Measurements from ENCODE around the gene ZFHX3.

Gene ZFHX3

DNA sequence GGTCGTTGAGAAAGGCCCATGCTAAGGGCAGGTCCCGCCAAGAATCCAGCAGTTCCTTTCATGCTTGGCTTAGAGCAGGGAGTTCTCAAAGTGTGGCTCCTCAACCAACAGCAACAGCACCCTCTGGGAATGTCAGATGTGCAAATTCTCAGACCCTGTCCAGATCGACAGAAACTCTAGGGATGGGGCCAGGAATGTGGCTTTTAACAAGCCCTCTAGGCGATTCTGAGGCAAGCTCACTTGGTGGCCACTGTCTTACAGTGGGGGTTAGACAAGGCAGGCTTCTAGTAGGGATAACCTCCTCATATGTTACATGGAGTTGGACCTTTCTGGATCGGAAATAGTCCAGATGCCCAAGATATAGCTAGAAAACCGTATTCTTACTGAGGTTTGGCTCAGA is 144.8 kb downstream of the ZFHX3 start:
- H3K4me3 Mint-ChIP-seq = no peak overlapping the region
- H3K36me3 Mint-ChIP-seq (ENCODE audit: low read depth) = peaks cover 20% of the 10 kb centered on the region
- no peaks in the 10 kb centered on the region for H3K27me3 Mint-ChIP-seq (ENCODE audit: low read depth)
- peaks cover 22% of the 10 kb centered on the region for H3K4me1 Mint-ChIP-seq
- TF ChIP-seq, protein P1, sequence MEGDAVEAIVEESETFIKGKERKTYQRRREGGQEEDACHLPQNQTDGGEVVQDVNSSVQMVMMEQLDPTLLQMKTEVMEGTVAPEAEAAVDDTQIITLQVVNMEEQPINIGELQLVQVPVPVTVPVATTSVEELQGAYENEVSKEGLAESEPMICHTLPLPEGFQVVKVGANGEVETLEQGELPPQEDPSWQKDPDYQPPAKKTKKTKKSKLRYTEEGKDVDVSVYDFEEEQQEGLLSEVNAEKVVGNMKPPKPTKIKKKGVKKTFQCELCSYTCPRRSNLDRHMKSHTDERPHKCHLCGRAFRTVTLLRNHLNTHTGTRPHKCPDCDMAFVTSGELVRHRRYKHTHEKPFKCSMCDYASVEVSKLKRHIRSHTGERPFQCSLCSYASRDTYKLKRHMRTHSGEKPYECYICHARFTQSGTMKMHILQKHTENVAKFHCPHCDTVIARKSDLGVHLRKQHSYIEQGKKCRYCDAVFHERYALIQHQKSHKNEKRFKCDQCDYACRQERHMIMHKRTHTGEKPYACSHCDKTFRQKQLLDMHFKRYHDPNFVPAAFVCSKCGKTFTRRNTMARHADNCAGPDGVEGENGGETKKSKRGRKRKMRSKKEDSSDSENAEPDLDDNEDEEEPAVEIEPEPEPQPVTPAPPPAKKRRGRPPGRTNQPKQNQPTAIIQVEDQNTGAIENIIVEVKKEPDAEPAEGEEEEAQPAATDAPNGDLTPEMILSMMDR (IDR thresholded peaks at IDR 0.05; ENCODE audit: unreplicated experiment in 3 of 3) = no peak
- H3K9me3 Mint-ChIP-seq = no peaks in the 10 kb centered on the region
- H3K27ac Mint-ChIP-seq = no peak overlapping the region

DNA sequence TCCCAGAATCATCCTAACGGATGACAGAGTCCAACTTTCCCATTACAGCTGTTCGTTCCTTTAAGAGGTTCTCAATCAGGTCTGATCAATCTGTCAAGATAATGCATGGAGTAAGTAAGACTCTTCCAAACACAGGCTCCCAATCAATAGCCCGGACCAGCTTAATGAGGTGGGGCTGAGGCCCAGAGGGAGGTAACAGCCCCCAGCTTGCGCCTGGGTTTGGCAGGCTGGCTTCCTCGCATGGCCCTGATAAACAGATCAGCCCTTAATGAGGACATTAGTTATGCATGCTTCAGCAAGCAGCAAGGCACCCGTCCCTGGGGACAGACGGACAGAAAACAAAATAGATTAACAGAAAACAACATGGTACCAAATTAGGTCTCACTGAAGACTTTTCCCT is 145.7 kb downstream of the ZFHX3 start:
- Mint-ChIP-seq H3K27me3 (ENCODE audit: low read depth) (no peaks in the 10 kb centered on the region), H3K4me3 (no peak overlapping the region), H3K27ac (peak overlapping the region in 1 of 3 experiments; percentile 14), H3K9me3 (no peaks in the 10 kb centered on the region), H3K4me1 (peaks cover 27% of the 10 kb centered on the region), H3K36me3 (ENCODE audit: low read depth) (peaks cover 17% of the 10 kb centered on the region)
- TF ChIP-seq, protein P1 (IDR thresholded peaks at IDR 0.05; ENCODE audit: unreplicated experiment in 3 of 3) = no peak

DNA sequence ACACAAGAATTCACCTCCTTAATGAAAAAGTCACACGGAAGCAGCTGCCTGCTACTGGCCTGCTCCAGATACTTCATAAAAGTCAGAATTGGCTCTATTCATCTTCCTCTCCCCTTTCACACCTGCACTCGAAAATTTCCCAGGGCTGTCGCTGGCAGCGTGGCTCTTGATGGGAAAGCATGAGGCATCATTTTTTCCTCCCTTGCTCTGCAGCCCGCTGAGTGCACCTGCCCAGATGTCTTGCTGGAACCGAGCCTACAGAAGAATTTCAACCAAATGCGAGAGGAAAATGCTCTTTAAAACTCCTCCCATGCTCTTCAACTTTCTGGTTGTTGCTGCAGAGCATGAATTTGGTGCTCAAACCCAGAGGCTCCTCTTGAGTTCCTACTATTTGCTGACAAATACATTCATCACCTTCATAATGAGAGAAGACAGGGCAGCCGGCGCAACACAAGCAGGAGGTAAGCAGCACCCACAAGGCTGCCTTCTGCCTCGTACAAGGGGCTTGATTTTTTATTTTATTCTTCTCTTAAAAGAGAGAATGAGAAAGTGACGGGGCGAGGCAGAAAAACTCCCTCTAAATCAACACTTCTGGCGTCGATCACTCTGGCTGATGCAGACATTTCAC is 146.8 kb downstream of the ZFHX3 start:
- Mint-ChIP-seq H3K9me3 (no peaks in the 10 kb centered on the region), H3K27ac (peak overlapping the region in 2 of 3 experiments; percentile 39 to 68), H3K4me1 (peaks cover 37% of the 10 kb centered on the region), H3K27me3 (ENCODE audit: low read depth) (no peaks in the 10 kb centered on the region), H3K4me3 (no peak overlapping the region), H3K36me3 (ENCODE audit: low read depth) (peaks cover 17% of the 10 kb centered on the region)
- TF ChIP-seq, protein P1 (IDR thresholded peaks at IDR 0.05; ENCODE audit: unreplicated experiment in 3 of 3) = no peak

DNA sequence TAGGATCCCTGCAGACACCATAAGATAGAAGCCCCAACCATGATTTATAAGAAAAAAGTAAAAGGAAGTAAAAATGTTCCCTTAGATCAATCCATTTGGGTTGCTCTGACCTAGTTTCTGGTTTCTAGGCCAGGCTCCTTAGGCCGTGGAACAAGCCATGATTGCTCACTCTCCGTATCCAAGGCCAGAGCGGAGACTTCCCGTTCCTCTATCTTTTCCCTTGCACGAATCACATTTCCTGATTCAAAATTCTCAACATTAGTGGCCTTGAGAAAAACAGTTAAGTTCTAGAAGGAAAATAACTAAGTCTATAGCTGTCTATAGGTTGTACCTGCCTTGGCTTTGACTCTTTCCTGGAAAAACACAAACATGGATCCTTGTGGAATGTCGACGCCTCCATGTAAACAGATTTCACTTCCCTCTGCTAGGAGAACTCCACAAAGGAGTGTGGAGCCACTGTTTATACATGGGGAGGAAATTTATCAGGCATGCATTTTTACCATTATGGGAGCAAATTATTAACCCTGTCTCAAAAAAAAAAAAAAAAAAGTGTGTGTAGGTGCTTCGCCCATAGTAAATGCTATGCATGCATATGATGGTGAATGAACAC is 149.6 kb downstream of the ZFHX3 start:
- Mint-ChIP-seq H3K4me3 (no peak overlapping the region), H3K27ac (peak overlapping the region; percentile 45 to 84 (median 52)), H3K9me3 (no peaks in the 10 kb centered on the region), H3K36me3 (ENCODE audit: low read depth) (peaks cover 17% of the 10 kb centered on the region), H3K27me3 (ENCODE audit: low read depth) (no peaks in the 10 kb centered on the region), H3K4me1 (peaks cover 61% of the 10 kb centered on the region)
- TF ChIP-seq, protein P1 (IDR thresholded peaks at IDR 0.05; ENCODE audit: unreplicated experiment in 3 of 3) = no peak

DNA sequence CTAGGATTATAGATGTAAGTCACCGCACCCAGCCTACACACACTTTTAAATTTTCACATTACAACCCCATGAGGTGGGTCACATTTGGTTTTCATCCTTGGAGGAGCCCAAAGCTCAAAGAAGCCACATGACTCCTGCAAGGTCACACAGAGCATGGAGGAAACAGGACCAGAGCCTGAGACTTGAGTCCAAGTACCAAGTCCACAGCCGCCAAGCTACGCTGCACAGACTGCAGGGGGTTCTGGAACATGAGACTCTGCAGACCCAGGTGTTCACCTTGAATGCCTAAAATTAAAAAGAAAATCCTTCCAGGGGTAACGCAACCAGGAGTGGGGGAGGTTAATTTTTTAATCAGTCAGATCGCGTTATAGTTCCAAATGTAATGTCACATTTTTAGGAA is 150.2 kb downstream of the ZFHX3 start:
- Mint-ChIP-seq H3K9me3 (no peaks in the 10 kb centered on the region), H3K4me1 (peaks cover 68% of the 10 kb centered on the region), H3K27ac (peak overlapping the region; percentile 11 to 84 (median 52)), H3K4me3 (no peak overlapping the region), H3K27me3 (ENCODE audit: low read depth) (no peaks in the 10 kb centered on the region), H3K36me3 (ENCODE audit: low read depth) (peaks cover 17% of the 10 kb centered on the region)
- TF ChIP-seq, protein P1 (IDR thresholded peaks at IDR 0.05; ENCODE audit: unreplicated experiment in 3 of 3) = no peak

Measured in nephron (organoid).